Skin of body (tissue), 2 donors: Measurements from ENCODE around the gene RAD51B. TPM values are rescaled to one million over a fixed set of nuclear protein-coding genes. Genes with fewer than 3 reads are reported as not detected.
"Not testable (repeated sequence)": the region's sequence is repeated elsewhere in the genome, so short reads cannot be mapped to it uniquely, and the experiment has no call there.

ENCODE experiments used
- DNase-seq: peaks from one replicate; lab custom pipeline; 2025; lab: John Stamatoyannopoulos, UW
- total RNA-seq: library from RNA; depleted of rRNA; stranded (reverse); fragments of >200 nt; gene quantifications from one replicate; pipeline ENCODE4 v1.2.3, GENCODE V29; 2014

The RAD51B gene
- total RNA-seq, 1 donor from 2014 or later: 35.1 TPM

GRCh38 chr14:67943947-67944346 is 124.4 kb downstream of the RAD51B start:
- peak; percentile 90 for DNase-seq

GRCh38 chr14:67944605-67945004 is 125.0 kb downstream of the RAD51B start:
- no peak for DNase-seq

- DNase-seq: no peak
Observed at GRCh38 chr14:67949771-67950170, 130.2 kb downstream of the RAD51B start.

- DNase-seq: no peak
Observed at GRCh38 chr14:67950386-67950785, 130.8 kb downstream of the RAD51B start.

GRCh38 chr14:67951529-67952135 is 132.1 kb downstream of the RAD51B start:
- peak; percentile 71 for DNase-seq

GRCh38 chr14:67952381-67952780 is 132.8 kb downstream of the RAD51B start:
- DNase-seq: no peak

- peak; percentile 19 for DNase-seq
Observed at GRCh38 chr14:67952786-67953185, 133.2 kb downstream of the RAD51B start.

GRCh38 chr14:67955261-67955660 is 135.7 kb downstream of the RAD51B start:
- no peak for DNase-seq

GRCh38 chr14:67957946-67958345 is 138.4 kb downstream of the RAD51B start:
- no peak for DNase-seq

GRCh38 chr14:67961676-67962075 is 142.1 kb downstream of the RAD51B start:
- DNase-seq: no peak

- no peak for DNase-seq
Observed at GRCh38 chr14:67962215-67962644, 142.7 kb downstream of the RAD51B start.

- peak; percentile 42 for DNase-seq
Observed at GRCh38 chr14:67963545-67963944, 144.0 kb downstream of the RAD51B start.

- peak; percentile 92 for DNase-seq
Observed at GRCh38 chr14:67963960-67964812, 144.6 kb downstream of the RAD51B start.

- no peak for DNase-seq
Observed at GRCh38 chr14:67965696-67966095, 146.1 kb downstream of the RAD51B start.

- DNase-seq: no peak
Observed at GRCh38 chr14:67967206-67967605, 147.6 kb downstream of the RAD51B start.

- not testable (repeated sequence) for DNase-seq
Observed at GRCh38 chr14:67967970-67968369, 148.4 kb downstream of the RAD51B start.

GRCh38 chr14:67970923-67971322 is 151.3 kb downstream of the RAD51B start:
- no peak for DNase-seq

- DNase-seq: peak; percentile 35
Observed at GRCh38 chr14:67971627-67972625, 152.3 kb downstream of the RAD51B start.

GRCh38 chr14:67973436-67973835 is 153.9 kb downstream of the RAD51B start:
- no peak for DNase-seq

- DNase-seq: no peak
Observed at GRCh38 chr14:67975470-67975869, 155.9 kb downstream of the RAD51B start.

- DNase-seq: no peak
Observed at GRCh38 chr14:67977434-67978034, 158.0 kb downstream of the RAD51B start.
